ENCODE measurements around the gene SMIM32.

SMIM32 gene

DNA sequence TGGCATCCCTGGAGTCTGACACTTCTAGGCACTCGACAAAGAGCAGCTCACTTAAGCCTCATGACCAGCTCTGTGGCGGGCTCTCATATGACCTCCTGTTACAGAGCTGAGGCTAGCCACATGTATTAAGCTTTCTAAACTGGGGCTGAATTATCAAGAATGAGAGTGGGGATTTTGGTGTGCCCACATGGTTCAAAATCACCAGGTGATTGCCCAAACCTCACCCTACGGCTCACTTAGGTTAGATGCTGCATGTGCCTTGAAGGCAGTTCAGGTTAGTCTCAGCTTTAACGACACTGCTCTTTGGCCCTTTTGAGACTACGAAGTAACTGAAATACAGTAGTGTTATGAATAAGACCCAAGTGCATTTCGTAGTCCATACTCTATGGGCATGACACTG, 39.4 kb upstream of the SMIM32 start:
- no peak for DNase-seq (ENCODE audit: low read depth)
- no peak overlapping the region for H3K4me3 ChIP-seq (ENCODE audit: control insufficient read depth, low read depth, low read length)
- no peak for TF ChIP-seq CTCF (conservative IDR thresholded peaks at IDR 0.05; ENCODE audit: control insufficient read depth, insufficient read depth, low read depth, low read length)

GRCh38 chr5:136230176-136230575, 37.2 kb upstream of the SMIM32 start:
- TF ChIP-seq CTCF (conservative IDR thresholded peaks at IDR 0.05; ENCODE audit: control insufficient read depth, insufficient read depth, low read depth, low read length), result no peak
- no peak overlapping the region for H3K4me3 ChIP-seq (ENCODE audit: control insufficient read depth, low read depth, low read length)
- peak; percentile 8 for DNase-seq (ENCODE audit: low read depth)

DNA sequence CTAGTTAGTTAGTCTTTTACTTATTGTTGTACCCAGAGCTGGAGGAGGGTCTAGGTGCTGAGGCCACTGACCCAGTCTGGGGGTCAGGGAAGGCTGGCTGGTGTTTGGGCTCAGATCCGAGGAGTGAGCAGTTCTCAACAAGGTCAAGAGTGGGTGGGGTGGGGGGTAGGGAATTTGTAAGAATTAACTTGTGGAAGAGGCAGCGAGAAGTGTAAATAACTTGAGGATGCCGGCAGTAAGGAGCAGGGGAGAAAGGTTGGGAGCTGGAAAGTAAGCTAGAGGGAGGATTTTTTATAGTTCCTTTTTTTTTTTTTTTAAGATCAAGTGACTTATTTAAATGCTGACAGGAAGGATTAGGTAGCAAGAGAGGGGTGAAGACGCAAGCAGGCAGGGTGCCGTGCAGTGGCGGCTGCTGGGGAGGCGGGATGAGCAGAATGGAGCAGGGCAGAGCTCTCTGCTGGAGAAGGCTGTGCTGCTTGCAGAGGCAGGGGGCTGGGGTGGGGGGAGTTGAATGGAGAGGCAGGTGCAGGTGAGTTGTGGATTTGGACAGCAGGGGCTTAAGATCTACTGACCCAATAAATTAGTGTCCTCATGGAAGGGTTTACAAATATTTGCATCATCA, 35.3 kb upstream of the SMIM32 start:
- DNase-seq (ENCODE audit: low read depth), result no peak
- no peak overlapping the region for H3K4me3 ChIP-seq (ENCODE audit: control insufficient read depth, low read depth, low read length)
- no peak for TF ChIP-seq CTCF (conservative IDR thresholded peaks at IDR 0.05; ENCODE audit: control insufficient read depth, insufficient read depth, low read depth, low read length)

GRCh38 chr5:136226401-136226800, 33.4 kb upstream of the SMIM32 start:
- no peak for DNase-seq (ENCODE audit: low read depth)
- TF ChIP-seq CTCF (conservative IDR thresholded peaks at IDR 0.05; ENCODE audit: control insufficient read depth, insufficient read depth, low read depth, low read length), result no peak
- H3K4me3 ChIP-seq (ENCODE audit: control insufficient read depth, low read depth, low read length), result no peak overlapping the region

- TF ChIP-seq CTCF (conservative IDR thresholded peaks at IDR 0.05; ENCODE audit: control insufficient read depth, insufficient read depth, low read depth, low read length), result no peak
- DNase-seq (ENCODE audit: low read depth), result no peak
- no peak overlapping the region for H3K4me3 ChIP-seq (ENCODE audit: control insufficient read depth, low read depth, low read length)
These were observed 32.8 kb upstream of the SMIM32 start for GRCh38 chr5:136225796-136226195.

GRCh38 chr5:136222580-136223235, 29.7 kb upstream of the SMIM32 start:
- no peak for DNase-seq (ENCODE audit: low read depth)
- TF ChIP-seq CTCF (conservative IDR thresholded peaks at IDR 0.05; ENCODE audit: control insufficient read depth, insufficient read depth, low read depth, low read length), result no peak
- no peak overlapping the region for H3K4me3 ChIP-seq (ENCODE audit: control insufficient read depth, low read depth, low read length)
